Cardiac muscle cell (in vitro differentiated cells and primary cell): ENCODE measurements around the gene UVSSA. TPM values are rescaled to one million over a fixed set of nuclear protein-coding genes. Genes with fewer than 3 reads are reported as not detected.

Source experiments
- DNase-seq, 2 donors: peaks; one replicate each; pipeline versions ENCODE4 v3.0.0 to v3.0.0-alpha.2; 2010 to 2017; ENCODE audit warnings: low read depth in 1 of 2, low spot score in 1 of 2
- H3K27ac ChIP-seq: fragments of 200-600 bp; sonication (generic); 2 replicates; pipeline ENCODE4 v1.5.1; 2016
- H3K27me3 ChIP-seq: fragments of 200-600 bp; sonication (generic); 2 replicates; pipeline ENCODE4 v1.6.0; 2016; ENCODE audit warnings: control low read depth
- H3K36me3 ChIP-seq: fragments of 200-600 bp; sonication (generic); 2 replicates; pipeline ENCODE4 v1.5.1; 2016; ENCODE audit warnings: control low read depth
- H3K4me1 ChIP-seq: fragments of 200-600 bp; sonication (generic); 2 replicates; pipeline ENCODE4 v1.8.1; 2017; ENCODE audit warnings: low read depth, mild to moderate bottlenecking, mixed run types
- H3K4me3 ChIP-seq: fragments of 200-600 bp; sonication (generic); 2 replicates; pipeline ENCODE4 v1.5.1; 2016; ENCODE audit warnings: mild to moderate bottlenecking
- H3K9me3 ChIP-seq: fragments of 200-600 bp; sonication (generic); 2 replicates; pipeline ENCODE4 v1.5.1; 2017; ENCODE audit warnings: low read depth, mild to moderate bottlenecking, control low read depth
- polyA plus RNA-seq: library from polyadenylated mRNA; unstranded; fragments of >200 nt; fragmentation: Nextera tagmentation; extraction: Ambion mirVana; gene quantifications from 2 replicates; pipeline ENCODE4 v1.2.1, GENCODE V29; 2016
- total RNA-seq: library from RNA; depleted of rRNA; stranded (reverse); fragments of >200 nt; gene quantifications from 2 replicates; pipeline ENCODE4 v1.2.3, GENCODE V29; 2016
- TF ChIP-seq, protein P1 (sequence below): IDR thresholded peaks from 2 replicates; pipeline ENCODE4 v1.5.1; 2012; ENCODE audit warnings: low read depth, mild to moderate bottlenecking, low read length

Gene UVSSA
- total and polyA plus RNA-seq, 2 experiments from 2014 or later: 7.2 to 14.1 TPM

DNA sequence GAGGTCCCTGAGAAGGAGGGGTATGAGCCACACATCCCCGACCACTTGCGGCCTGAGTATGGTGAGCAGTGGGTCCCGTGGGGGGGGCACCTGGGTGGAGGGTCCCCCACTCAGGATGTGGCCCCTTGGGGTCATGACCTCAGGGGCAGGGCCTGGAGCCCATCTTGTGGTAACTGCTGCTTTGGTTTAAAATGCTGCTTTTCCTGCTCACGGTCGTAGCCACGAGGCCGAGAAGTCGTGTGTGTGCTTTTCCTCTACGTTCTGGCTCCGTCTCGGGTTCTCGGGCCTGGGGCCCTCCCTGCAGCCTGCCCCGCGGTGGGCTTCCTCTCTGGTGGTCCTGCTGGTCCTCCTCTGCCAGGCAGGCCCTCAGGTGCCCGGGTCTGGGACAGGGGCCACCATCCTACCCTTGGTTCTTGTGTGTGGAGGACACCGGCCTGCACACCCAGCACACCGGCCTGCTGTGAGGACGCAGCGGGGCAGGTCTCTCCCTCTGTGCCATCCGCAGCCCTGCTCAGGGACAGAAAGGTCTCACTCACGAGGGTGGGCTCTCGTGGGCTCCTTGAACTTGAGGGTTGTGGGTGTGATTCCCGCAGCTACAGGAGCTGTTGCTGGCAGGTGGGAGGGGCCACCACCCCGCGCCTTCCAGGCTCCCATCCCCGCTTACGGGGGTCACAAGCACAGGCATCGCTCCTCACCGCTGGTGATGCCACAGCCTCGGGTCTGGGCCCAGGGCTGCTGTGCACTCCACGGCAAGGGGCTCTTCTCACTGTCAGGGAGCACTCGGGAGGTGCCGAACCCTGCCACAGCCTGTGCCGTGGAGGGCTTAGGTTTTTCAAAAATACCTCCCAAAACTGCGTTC, 19.6 kb downstream of the UVSSA start:
- no peaks in the 10 kb centered on the region for H3K36me3 ChIP-seq
- H3K27ac ChIP-seq: no peak overlapping the region
- H3K4me3 ChIP-seq: no peak overlapping the region
- H3K27me3 ChIP-seq: no peaks in the 10 kb centered on the region
- TF ChIP-seq, protein P1, sequence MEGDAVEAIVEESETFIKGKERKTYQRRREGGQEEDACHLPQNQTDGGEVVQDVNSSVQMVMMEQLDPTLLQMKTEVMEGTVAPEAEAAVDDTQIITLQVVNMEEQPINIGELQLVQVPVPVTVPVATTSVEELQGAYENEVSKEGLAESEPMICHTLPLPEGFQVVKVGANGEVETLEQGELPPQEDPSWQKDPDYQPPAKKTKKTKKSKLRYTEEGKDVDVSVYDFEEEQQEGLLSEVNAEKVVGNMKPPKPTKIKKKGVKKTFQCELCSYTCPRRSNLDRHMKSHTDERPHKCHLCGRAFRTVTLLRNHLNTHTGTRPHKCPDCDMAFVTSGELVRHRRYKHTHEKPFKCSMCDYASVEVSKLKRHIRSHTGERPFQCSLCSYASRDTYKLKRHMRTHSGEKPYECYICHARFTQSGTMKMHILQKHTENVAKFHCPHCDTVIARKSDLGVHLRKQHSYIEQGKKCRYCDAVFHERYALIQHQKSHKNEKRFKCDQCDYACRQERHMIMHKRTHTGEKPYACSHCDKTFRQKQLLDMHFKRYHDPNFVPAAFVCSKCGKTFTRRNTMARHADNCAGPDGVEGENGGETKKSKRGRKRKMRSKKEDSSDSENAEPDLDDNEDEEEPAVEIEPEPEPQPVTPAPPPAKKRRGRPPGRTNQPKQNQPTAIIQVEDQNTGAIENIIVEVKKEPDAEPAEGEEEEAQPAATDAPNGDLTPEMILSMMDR: no peak
- H3K9me3 ChIP-seq: no peaks in the 10 kb centered on the region
- DNase-seq: no peak
- H3K4me1 ChIP-seq: no peaks in the 10 kb centered on the region

DNA sequence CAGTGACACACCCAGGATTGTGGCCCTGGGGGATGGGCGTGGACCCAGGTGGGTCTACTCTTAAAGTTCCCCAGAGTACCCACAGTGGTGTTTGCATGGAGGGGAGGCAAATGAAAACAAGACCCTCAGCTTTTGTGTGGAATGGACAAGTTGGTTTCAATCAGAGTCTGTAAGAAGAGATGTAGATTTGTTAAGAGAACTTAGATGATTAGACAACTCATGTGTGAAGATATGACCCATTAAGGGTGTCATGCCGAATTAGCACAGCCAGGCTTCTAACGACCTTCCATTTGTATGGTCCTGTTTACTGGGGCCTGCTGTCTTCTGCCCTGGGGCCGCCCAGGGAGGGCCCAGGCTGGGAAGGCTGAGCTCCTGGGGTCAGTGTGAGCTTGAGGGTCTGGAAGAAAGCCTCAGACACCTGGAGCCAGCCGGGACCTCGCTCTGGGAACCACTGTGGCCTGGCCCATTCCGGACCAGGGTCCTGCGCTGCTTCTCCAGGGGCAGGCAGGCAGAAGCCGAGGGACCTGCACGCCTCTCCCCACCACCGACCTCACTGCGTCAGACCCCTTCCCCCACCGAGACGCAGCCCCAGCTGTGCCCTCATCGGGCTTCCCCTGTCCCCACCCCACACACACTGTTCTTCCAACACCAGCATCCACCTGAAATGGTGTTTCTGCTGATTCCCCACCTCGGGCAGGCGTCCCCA, 20.4 kb downstream of the UVSSA start:
- Histone ChIP-seq H3K4me3 (no peak overlapping the region), H3K36me3 (no peaks in the 10 kb centered on the region), H3K4me1 (no peaks in the 10 kb centered on the region), H3K9me3 (no peaks in the 10 kb centered on the region), H3K27ac (no peak overlapping the region), H3K27me3 (no peaks in the 10 kb centered on the region)
- no peak for DNase-seq
- TF ChIP-seq, protein P1: no peak

DNA sequence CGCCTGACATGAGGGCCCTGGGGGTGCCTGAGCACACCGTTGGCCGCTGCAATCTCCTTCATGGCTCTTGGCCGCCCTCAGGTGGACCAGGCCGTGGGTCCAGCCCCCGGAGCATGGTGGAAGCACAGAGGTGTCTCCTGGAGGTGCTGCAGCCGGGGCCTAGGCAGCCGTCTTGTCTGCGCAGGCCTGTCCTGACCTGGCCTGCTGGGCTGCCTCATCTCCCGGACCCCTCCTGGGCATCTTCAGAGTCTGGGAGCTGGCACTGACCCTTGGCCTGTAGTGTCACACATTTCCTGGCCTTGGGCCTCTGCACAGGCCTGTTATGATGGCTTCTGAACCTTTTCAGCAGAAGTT, 20.9 kb downstream of the UVSSA start:
- H3K4me1 ChIP-seq: no peaks in the 10 kb centered on the region
- H3K36me3 ChIP-seq: no peaks in the 10 kb centered on the region
- no peak overlapping the region for H3K4me3 ChIP-seq
- H3K27me3 ChIP-seq: no peaks in the 10 kb centered on the region
- DNase-seq: no peak
- no peak overlapping the region for H3K27ac ChIP-seq
- TF ChIP-seq, protein P1: no peak
- H3K9me3 ChIP-seq: no peaks in the 10 kb centered on the region

DNA sequence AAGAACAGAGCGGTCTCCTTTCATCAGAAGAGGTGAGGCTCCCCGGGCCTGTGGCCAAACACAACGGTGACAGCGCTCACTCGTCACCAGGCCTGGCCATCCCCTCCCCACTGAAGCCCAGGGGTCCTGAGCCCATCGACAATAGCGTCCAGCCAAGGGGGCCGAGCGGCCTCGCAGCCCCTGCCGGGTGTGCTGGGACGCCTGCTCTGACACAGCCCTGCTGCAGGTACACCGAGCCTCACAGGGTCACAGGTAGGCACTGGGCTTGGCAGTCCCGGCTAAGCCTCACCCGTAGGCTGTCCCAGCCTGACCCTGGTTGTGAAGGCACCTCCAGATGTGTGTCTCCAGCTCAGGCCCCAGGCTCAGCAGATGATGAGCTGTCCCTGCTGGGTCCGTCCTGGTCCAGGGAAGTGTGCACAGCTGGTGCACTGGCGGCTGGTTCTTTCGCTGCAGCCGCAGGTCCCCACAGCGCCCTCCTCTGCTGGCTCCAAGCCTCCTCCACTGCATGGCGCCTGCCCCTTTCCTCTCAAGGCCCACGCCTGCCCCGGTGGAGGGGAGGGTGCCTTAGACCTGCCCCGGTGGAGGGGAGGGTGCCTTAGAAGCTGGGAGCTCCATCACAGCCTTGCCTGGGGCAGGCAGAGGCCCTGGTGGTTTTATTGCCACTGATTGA, 21.5 kb downstream of the UVSSA start:
- no peaks in the 10 kb centered on the region for H3K27me3 ChIP-seq
- H3K36me3 ChIP-seq: no peaks in the 10 kb centered on the region
- TF ChIP-seq, protein P1: no peak
- no peak overlapping the region for H3K27ac ChIP-seq
- no peak for DNase-seq
- H3K4me3 ChIP-seq: no peak overlapping the region
- H3K4me1 ChIP-seq: no peaks in the 10 kb centered on the region
- no peaks in the 10 kb centered on the region for H3K9me3 ChIP-seq

DNA sequence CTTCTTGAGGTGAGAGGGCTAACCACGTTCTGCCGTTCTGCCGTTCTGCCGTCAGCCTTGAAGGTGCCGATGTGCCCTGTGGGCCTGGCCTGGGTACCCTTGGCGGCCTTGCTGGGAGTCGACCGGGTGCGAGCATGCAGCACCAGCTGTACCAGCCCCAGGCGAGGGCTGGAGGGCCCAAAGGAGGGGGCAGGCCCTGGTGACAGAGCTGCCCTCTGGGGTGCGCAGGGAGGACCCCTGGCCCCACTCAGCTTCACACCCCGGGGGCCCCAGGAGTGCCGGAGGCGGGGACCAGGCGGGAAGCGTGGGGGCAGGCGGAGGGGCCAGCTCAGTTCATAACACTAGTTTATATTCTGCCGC, 22.1 kb downstream of the UVSSA start:
- Histone ChIP-seq H3K4me3 (no peak overlapping the region), H3K4me1 (no peaks in the 10 kb centered on the region), H3K27ac (no peak overlapping the region), H3K27me3 (no peaks in the 10 kb centered on the region), H3K9me3 (no peaks in the 10 kb centered on the region), H3K36me3 (no peaks in the 10 kb centered on the region)
- no peak for DNase-seq
- TF ChIP-seq, protein P1: no peak
